Thyroid gland (tissue), 4 donors: ENCODE data around the gene PHF11.

Source experiments
- POLR2A ChIP-seq, 2 donors: fragments of 450-650 bp; IDR thresholded peaks; one replicate each; pipeline ENCODE4 v1.6.1; 2017; ENCODE audit warnings: antibody characterized with exemption in 2 of 2, mild to moderate bottlenecking in 2 of 2, moderate library complexity in 1 of 2
- TF ChIP-seq, protein P1 (sequence below), 6 experiments: fragments of 200-600 bp in 3 of 6; fragments of 450-650 bp in 3 of 6; sonication (generic) in 3 of 6; IDR thresholded peaks; one replicate each; pipeline ENCODE4 v1.5.1; 2016 to 2019; ENCODE audit warnings: antibody characterized with exemption in 6 of 6, mild to moderate bottlenecking in 2 of 6, inconsistent platforms in 1 of 6, moderate library complexity in 1 of 6

- TF ChIP-seq POLR2A (IDR thresholded peaks at IDR 0.05): no peak
- TF ChIP-seq, protein P1, sequence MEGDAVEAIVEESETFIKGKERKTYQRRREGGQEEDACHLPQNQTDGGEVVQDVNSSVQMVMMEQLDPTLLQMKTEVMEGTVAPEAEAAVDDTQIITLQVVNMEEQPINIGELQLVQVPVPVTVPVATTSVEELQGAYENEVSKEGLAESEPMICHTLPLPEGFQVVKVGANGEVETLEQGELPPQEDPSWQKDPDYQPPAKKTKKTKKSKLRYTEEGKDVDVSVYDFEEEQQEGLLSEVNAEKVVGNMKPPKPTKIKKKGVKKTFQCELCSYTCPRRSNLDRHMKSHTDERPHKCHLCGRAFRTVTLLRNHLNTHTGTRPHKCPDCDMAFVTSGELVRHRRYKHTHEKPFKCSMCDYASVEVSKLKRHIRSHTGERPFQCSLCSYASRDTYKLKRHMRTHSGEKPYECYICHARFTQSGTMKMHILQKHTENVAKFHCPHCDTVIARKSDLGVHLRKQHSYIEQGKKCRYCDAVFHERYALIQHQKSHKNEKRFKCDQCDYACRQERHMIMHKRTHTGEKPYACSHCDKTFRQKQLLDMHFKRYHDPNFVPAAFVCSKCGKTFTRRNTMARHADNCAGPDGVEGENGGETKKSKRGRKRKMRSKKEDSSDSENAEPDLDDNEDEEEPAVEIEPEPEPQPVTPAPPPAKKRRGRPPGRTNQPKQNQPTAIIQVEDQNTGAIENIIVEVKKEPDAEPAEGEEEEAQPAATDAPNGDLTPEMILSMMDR (IDR thresholded peaks at IDR 0.05): no peak
These were observed 31.7 kb upstream of the PHF11 start for GRCh38 chr13:49464085-49464484.
